ENCODE measurements around the gene MPC2.

DNA sequence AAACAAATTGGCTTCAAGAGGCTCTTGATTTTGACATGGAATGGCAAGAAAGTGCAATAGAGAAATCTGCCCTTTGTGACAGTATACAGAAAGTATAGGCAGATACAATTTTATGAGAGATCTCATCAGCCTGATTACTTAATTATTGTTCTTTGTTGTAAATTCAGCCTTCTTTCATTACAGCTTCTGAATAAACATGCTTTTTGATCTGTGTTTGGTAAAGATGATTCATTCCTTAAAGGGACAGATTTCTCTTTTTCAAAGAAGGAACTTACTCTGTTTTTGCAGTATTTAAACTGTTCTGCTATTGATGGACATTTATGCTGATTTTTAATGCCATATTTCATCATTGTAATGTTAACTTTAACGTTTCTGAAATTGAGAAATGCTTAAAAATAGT is 13.7 kb upstream of the MPC2 start:
- TF ChIP-seq POLR2A (IDR thresholded peaks at IDR 0.05) (no peak), CTCF (IDR thresholded peaks at IDR 0.05) (no peak)
